Left ventricle myocardium inferior (tissue), 1 donor: ENCODE results near the gene GRIN2C. TPM values are rescaled to one million over a fixed set of nuclear protein-coding genes. Genes with fewer than 3 reads are reported as not detected.

ENCODE experiments used
- DNase-seq: peaks from one replicate; pipeline ENCODE4 v3.0.0-alpha.2; 2020
- H3K27ac ChIP-seq: fragments of 200-600 bp; replicated peaks from 2 replicates; pipeline ENCODE4 v1.8.0; 2021
- H3K27me3 ChIP-seq: fragments of 200-600 bp; 2 replicates; pipeline ENCODE4 v1.8.0; 2021; ENCODE audit warnings: low read depth
- H3K36me3 ChIP-seq: fragments of 200-600 bp; 2 replicates; pipeline ENCODE4 v1.8.0; 2021
- H3K4me1 ChIP-seq: fragments of 200-600 bp; 2 replicates; pipeline ENCODE4 v1.8.0; 2021
- H3K4me3 ChIP-seq: fragments of 200-600 bp; 2 replicates; pipeline ENCODE4 v1.8.0; 2021; ENCODE audit warnings: mild to moderate bottlenecking, moderate library complexity
- H3K9me3 ChIP-seq: fragments of 200-600 bp; replicated peaks from 2 replicates; pipeline ENCODE4 v1.8.0; 2021
- intact Hi-C: fragments of 100-400 bp; cut with micrococcal nuclease; formaldehyde crosslinking; loops from one replicate; pipeline ENCODE4 v1.11.0; 2022
- total RNA-seq: library from RNA; stranded (reverse); fragmentation: NEBNext Ultra II Directional; extraction: Animal tissue kit (Norgen Biotek cat#: 25700); gene quantifications from one replicate; pipeline ENCODE4 v1.2.1, GENCODE V29; 2021
- TF ChIP-seq, protein P1 (sequence below): fragments of 200-600 bp; IDR thresholded peaks from 2 replicates; pipeline ENCODE4 v1.8.0; 2021; ENCODE audit warnings: antibody characterized with exemption, mild to moderate bottlenecking, borderline replicate concordance
- donor health status: DM: no; HTN: yes; CAD: no; lungs with severe emphysema.

GRIN2C gene
- total RNA-seq, 1 donor from 2014 or later, result 0.52 TPM

DNA sequence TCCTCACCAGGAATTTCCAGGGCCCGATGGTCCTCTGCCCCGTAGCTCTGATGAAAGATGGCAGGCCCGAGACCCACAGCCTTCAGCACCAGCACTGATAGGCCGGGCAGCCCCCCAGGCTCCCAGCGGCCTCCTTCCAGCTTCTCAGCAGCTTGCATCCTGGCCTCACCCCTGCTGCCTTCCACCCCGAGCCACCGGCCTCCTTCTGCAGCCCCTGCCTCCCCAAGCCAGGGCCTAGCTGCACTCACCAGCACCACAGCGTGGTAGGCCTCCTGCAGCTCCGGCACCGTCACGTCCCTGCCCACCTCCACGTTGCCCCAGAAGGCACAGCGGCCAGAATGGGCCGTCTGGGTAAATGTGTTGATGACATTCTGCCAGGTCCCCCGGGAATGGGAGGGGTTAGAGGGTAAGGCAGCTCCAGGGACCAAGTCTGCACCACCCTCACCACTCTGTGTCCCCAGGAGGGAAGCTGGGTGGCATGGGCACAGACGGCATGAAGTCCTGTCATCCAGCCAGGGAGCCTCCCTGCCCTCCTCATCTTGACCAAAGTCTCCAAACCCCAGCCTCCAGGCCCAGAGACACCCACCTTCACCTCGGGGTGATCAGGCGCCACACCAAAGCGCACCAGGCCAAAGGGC is 6.6 kb upstream of the GRIN2C start:
- H3K27ac ChIP-seq, result no peak overlapping the region
- peaks cover 12% of the 10 kb centered on the region for H3K4me1 ChIP-seq
- no peaks in the 10 kb centered on the region for H3K36me3 ChIP-seq
- intact Hi-C loops, result loop anchor here (5.0 kb wide), 1 partner anchor 79 kb away; no protein-coding TSS in a partner anchor
- H3K27me3 ChIP-seq, result peaks cover 7% of the 10 kb centered on the region
- no peaks in the 10 kb centered on the region for H3K9me3 ChIP-seq
- no peak overlapping the region for H3K4me3 ChIP-seq
- DNase-seq, result no peak
- TF ChIP-seq, protein P1, sequence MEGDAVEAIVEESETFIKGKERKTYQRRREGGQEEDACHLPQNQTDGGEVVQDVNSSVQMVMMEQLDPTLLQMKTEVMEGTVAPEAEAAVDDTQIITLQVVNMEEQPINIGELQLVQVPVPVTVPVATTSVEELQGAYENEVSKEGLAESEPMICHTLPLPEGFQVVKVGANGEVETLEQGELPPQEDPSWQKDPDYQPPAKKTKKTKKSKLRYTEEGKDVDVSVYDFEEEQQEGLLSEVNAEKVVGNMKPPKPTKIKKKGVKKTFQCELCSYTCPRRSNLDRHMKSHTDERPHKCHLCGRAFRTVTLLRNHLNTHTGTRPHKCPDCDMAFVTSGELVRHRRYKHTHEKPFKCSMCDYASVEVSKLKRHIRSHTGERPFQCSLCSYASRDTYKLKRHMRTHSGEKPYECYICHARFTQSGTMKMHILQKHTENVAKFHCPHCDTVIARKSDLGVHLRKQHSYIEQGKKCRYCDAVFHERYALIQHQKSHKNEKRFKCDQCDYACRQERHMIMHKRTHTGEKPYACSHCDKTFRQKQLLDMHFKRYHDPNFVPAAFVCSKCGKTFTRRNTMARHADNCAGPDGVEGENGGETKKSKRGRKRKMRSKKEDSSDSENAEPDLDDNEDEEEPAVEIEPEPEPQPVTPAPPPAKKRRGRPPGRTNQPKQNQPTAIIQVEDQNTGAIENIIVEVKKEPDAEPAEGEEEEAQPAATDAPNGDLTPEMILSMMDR, result no peak

DNA sequence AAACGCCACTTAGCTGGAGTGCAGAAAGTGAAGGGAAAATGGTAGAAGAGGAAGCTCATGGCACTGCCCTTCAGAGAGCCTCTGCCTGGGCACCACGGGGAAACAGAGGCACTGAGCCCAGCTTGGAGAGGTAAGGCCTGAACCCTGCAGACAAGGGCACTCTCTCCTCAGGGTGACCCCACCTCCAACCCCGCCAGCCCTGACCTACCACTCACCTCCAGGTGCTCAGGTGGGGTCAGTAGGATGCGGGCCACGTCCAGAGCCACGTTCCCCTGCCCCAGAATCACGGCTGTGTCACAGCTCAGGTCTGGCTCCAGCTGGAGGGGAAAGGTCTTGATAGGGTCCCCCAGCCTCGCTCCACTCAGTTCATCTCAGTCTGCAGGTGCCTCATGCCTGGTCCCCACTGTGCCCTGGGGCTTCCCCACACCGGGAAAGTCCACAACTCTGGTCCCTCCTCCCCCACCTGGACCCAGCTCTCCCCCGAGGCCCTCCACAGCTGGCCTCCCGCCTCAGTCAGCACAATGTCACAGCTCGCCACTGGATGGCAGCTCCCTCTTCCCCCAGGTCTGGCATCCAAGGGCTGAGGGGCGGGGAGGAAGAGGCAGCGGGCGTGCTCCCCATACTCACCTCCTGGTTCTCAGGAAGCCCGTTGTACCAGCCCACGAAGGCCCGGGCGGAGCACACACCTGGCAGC is 6.0 kb upstream of the GRIN2C start:
- intact Hi-C loops, result loop anchor here (5.0 kb wide), 1 partner anchor 78 kb away; no protein-coding TSS in a partner anchor
- Histone ChIP-seq H3K27ac (no peak overlapping the region), H3K36me3 (no peaks in the 10 kb centered on the region), H3K4me3 (no peak overlapping the region), H3K27me3 (peaks cover 13% of the 10 kb centered on the region), H3K4me1 (peaks cover 17% of the 10 kb centered on the region), H3K9me3 (no peaks in the 10 kb centered on the region)
- DNase-seq, result no peak
- TF ChIP-seq, protein P1, result no peak

DNA sequence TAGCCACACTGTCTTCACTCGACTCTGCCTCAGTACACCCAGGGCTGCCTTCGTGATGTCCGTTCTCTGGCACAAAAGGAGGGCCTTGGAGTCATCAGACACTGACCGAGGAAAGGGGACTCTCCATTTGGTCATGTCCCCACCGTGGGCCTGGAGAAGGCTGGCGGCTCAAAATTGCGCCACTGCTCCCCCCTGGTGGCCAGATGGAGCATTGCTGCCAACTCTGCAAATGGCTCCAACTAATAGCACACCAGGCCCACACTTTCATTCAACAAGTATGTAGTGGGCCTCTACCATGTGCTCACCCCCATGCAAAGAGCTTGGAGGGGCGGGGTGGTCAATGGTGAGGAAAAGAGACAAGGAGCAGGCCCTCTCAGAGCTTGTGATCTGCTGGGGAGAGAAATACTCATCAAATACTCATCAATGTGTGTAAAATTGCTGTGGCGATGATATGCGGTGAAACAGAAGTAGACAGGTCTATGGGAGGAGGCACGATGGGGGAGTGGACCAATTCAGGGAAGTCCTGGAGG is 5.2 kb upstream of the GRIN2C start:
- Histone ChIP-seq H3K4me1 (peaks cover 24% of the 10 kb centered on the region), H3K4me3 (no peak overlapping the region), H3K36me3 (no peaks in the 10 kb centered on the region), H3K27me3 (peaks cover 20% of the 10 kb centered on the region), H3K9me3 (no peaks in the 10 kb centered on the region), H3K27ac (no peak overlapping the region)
- DNase-seq, result peak; percentile 75
- TF ChIP-seq, protein P1, result peak; percentile 96
- intact Hi-C loops, result loop anchor here (5.0 kb wide), 2 partner anchors 68 to 78 kb away; no protein-coding TSS in a partner anchor

DNA sequence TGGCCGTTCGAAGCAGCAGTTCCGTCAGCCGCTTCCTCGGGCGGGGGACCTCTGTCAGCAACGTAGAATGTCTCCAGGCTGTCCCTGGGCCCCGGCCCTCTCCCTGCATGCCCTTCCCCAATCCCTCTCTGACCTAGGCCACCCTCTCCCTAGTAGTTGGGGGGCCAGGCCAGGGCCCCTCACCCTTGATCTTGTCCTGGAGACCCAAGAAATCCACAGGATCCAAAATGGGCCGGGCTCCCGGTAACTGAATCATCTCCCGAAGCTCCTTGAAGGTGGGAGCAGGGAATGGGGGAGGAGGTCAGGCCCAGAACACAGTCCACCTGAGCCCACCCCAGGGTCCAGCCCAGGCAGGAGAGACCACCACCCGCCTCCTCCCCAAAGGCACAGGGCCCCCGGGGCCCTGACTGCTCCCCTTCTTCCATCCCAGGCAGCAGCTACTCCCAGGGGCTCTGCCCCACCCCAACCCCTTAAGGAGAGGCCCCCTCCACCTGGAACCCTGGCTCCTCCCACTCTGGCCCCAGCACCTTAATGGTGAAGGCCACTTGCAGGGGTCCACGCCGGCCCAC is 4.7 kb upstream of the GRIN2C start:
- Histone ChIP-seq H3K4me3 (no peak overlapping the region), H3K36me3 (no peaks in the 10 kb centered on the region), H3K27ac (no peak overlapping the region), H3K4me1 (peaks cover 29% of the 10 kb centered on the region), H3K27me3 (peaks cover 26% of the 10 kb centered on the region), H3K9me3 (no peaks in the 10 kb centered on the region)
- TF ChIP-seq, protein P1, result no peak
- no peak for DNase-seq
- intact Hi-C loops, result loop anchor here (5.0 kb wide), 1 partner anchor 67 kb away; no protein-coding TSS in a partner anchor

DNA sequence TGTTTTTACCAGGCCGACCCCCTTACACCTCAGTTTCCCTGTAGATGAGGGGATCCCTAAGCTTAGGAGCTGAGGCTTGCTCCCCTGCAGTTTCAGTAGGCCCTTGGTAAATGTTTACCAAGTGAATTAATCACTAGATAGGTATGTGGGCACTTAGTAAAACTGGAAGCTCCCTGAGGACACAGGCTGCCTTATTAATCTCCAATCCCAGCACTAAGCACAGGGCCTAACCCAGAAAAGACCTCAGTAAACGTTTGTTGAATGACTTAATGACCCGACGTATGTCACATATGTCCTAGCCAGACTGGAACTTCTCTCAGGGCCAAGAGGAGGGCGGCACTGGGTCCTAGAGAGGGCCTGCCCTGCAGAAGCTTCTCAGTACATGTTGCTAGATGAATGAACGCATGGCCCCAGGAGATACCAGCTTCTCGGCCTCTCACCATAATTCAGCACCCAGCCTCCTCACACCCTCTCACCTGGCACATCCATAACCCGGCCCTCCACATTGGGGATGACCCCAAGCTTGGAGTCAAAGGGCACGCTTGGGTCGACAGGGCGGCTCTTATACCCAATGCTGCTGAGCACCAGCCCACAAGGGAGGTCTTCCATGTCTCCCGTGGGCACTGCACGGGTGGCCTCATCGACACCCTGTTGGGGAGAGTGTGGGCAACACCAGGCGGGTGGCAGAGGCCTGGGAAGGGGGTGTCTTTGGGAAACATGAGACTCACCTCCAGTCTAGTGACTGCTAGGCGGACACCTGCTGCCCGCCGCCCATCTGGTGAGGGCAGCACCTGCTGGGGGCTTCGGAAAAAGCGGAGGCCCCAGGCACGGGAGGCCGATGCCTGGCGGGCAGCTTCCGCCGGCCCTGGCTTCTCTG is 4.0 kb upstream of the GRIN2C start:
- no peaks in the 10 kb centered on the region for H3K36me3 ChIP-seq
- H3K4me3 ChIP-seq, result no peak overlapping the region
- no peaks in the 10 kb centered on the region for H3K9me3 ChIP-seq
- TF ChIP-seq, protein P1, result no peak
- peaks cover 33% of the 10 kb centered on the region for H3K27me3 ChIP-seq
- H3K27ac ChIP-seq, result no peak overlapping the region
- no peak for DNase-seq
- peaks cover 35% of the 10 kb centered on the region for H3K4me1 ChIP-seq
- intact Hi-C loops, result loop anchor here (5.0 kb wide), 1 partner anchor 66 kb away; no protein-coding TSS in a partner anchor
